Keratinocyte (primary cell): ENCODE results near the gene EHD3. TPM values are rescaled to one million over a fixed set of nuclear protein-coding genes. Genes with fewer than 3 reads are reported as not detected.

ENCODE experiments used
- DNase-seq: peaks from one replicate; pipeline ENCODE4 v3.0.0-alpha.2; 2011; ENCODE audit warnings: low read depth, missing footprints, low spot score
- FAIRE-seq: peaks from 2 replicates; lab custom pipeline; 2011; peaks lifted over from hg19 to GRCh38; lab: Jason Lieb, UNC
- H2AFZ ChIP-seq: 2 replicates; pipeline ENCODE4 v1.6.0; 2012; ENCODE audit warnings: low read length, control low read depth, inconsistent platforms; ENCODE audit not compliant: control insufficient read depth
- H3K27ac ChIP-seq: 2 replicates; pipeline ENCODE4 v1.5.1; 2011; ENCODE audit warnings: low read length; ENCODE audit not compliant: control insufficient read depth, insufficient read depth
- H3K27me3 ChIP-seq: 3 replicates; pipeline ENCODE4 v1.6.0; 2011; ENCODE audit warnings: low read length; ENCODE audit not compliant: control insufficient read depth, insufficient read depth; ENCODE audit errors: extremely low read depth
- H3K36me3 ChIP-seq, 2 experiments: 2 replicates in 1 of 2; 3 replicates in 1 of 2; pipeline ENCODE4 v1.5.1; 2011; ENCODE audit warnings: low read length in 2 of 2, mild to moderate bottlenecking in 1 of 2; ENCODE audit not compliant: control insufficient read depth in 2 of 2, insufficient read depth in 2 of 2; ENCODE audit errors: extremely low read depth in 1 of 2
- H3K4me1 ChIP-seq: 3 replicates; pipeline ENCODE4 v1.5.1; 2011; ENCODE audit warnings: low read length; ENCODE audit not compliant: control insufficient read depth, insufficient read depth; ENCODE audit errors: extremely low read depth
- H3K4me2 ChIP-seq: 3 replicates; pipeline ENCODE4 v1.6.0; 2011; ENCODE audit warnings: low read depth, low read length; ENCODE audit not compliant: control insufficient read depth, insufficient read depth; ENCODE audit errors: extremely low read depth
- H3K4me3 ChIP-seq, 3 experiments: fragments of 200-600 bp in 1 of 3; sonication (generic) in 1 of 3; 2 replicates in 2 of 3; 3 replicates in 1 of 3; pipeline ENCODE4 v1.5.1; 2011 to 2016; ENCODE audit warnings: low read length in 3 of 3, mild to moderate bottlenecking in 3 of 3, control low read depth in 2 of 3, inconsistent platforms in 1 of 3, low read depth in 1 of 3, mixed read lengths in 1 of 3, mixed run types in 1 of 3, moderate library complexity in 1 of 3; ENCODE audit not compliant: control insufficient read depth in 2 of 3, insufficient read depth in 2 of 3; ENCODE audit errors: extremely low read depth in 1 of 3
- H3K79me2 ChIP-seq: 2 replicates; pipeline ENCODE4 v1.6.0; 2012; ENCODE audit warnings: low read length; ENCODE audit not compliant: control insufficient read depth, insufficient read depth
- H3K9ac ChIP-seq: 3 replicates; pipeline ENCODE4 v1.6.0; 2011; ENCODE audit warnings: low read length; ENCODE audit not compliant: control insufficient read depth, insufficient read depth; ENCODE audit errors: extremely low read depth
- H3K9me1 ChIP-seq: 3 replicates; pipeline ENCODE4 v1.6.0; 2011; ENCODE audit warnings: low read length; ENCODE audit not compliant: control insufficient read depth, insufficient read depth; ENCODE audit errors: extremely low read depth
- H3K9me3 ChIP-seq: 2 replicates; pipeline ENCODE4 v1.5.1; 2012; ENCODE audit warnings: low read depth, low read length; ENCODE audit not compliant: control insufficient read depth
- H4K20me1 ChIP-seq: 3 replicates; pipeline ENCODE4 v1.6.0; 2011; ENCODE audit warnings: low read length; ENCODE audit not compliant: control insufficient read depth, insufficient read depth; ENCODE audit errors: extremely low read depth
- CTCF ChIP-seq, 3 experiments: IDR thresholded peaks in 1 of 3; conservative IDR thresholded peaks in 1 of 3; optimal IDR thresholded peaks in 1 of 3; 2 replicates in 2 of 3; 3 replicates in 1 of 3; pipeline versions ENCODE3 to v1.5.1; 2011; ENCODE audit warnings: low read length in 3 of 3, mild to moderate bottlenecking in 3 of 3, moderate library complexity in 2 of 3, control low read depth in 1 of 3, inconsistent platforms in 1 of 3; ENCODE audit not compliant: insufficient read depth in 2 of 3; ENCODE audit errors: extremely low read depth in 1 of 3
- EZH2 ChIP-seq: IDR thresholded peaks from one replicate; pipeline ENCODE4 v1.6.1; 2012; ENCODE audit warnings: inconsistent platforms, mild to moderate bottlenecking, low read length, moderate library complexity
- dilution Hi-C: fragments of 300-500 bp; cut with MboI; formaldehyde crosslinking; loops from one replicate; pipeline ENCODE4 v1.7.0; 2020; ENCODE audit warnings: low sequenced_read_pairs; ENCODE audit not compliant: extremely low pct_ligation_motif_present
- polyA plus RNA-seq, 5 experiments: library from polyadenylated mRNA; depleted of rRNA in 3 of 5; stranded (reverse) in 3 of 5; stranded (forward) in 1 of 5; unstranded in 1 of 5; fragments of >200 nt; gene quantifications; 1 replicate in 1 of 5; 2 replicates in 3 of 5; 3 replicates in 1 of 5; pipeline versions ENCODE4 v1.2.1 to v1.2.3, GENCODE V29; 2011 to 2012; ENCODE audit warnings: missing spikeins in 2 of 5, low read depth in 1 of 5, low replicate concordance in 1 of 5

EHD3 gene
- polyA plus RNA-seq, 1 donor (not counting 4 experiments of a cell fraction or from before 2014, with no cell fraction given): 5.1 TPM

DNA sequence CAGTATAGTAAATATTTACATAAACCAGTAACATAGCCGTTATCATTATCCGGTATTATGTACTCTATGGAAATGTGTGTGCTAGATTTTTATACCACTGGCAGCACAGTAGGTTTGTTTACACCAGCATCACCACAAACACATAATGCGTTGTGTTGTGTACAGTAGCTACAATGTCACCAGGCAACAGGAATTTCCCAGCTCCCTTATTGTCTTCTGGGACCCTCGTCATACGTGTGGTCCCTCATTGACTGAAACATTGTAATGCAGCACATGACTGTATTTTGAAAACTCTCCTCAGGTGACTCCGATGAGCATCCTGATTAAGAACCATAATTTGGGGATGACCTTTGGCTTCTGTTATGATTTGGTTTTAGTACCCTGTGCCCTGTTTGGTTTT is 31.3 kb downstream of the EHD3 start:
- H3K9me1 ChIP-seq: no peaks in the 10 kb centered on the region
- no peaks in the 10 kb centered on the region for H3K27me3 ChIP-seq
- no peaks in the 10 kb centered on the region for H3K9me3 ChIP-seq
- no peak overlapping the region for H3K27ac ChIP-seq
- H3K9ac ChIP-seq: no peak overlapping the region
- dilution Hi-C loops: no loop called here
- no peak for TF ChIP-seq CTCF (optimal IDR thresholded peaks at IDR 0.05 in 1 of 3, IDR thresholded peaks at IDR 0.05 in 1 of 3, conservative IDR thresholded peaks at IDR 0.05 in 1 of 3; ENCODE audit: extremely low read depth in 1 of 3, insufficient read depth in 2 of 3, low read length in 3 of 3)
- TF ChIP-seq EZH2: no peak
- no peaks in the 10 kb centered on the region for H3K79me2 ChIP-seq
- H3K4me2 ChIP-seq: no peak overlapping the region
- no peak for DNase-seq
- no peaks in the 10 kb centered on the region for H3K4me1 ChIP-seq
- H3K36me3 ChIP-seq: peaks cover 0 to 1% of the 10 kb centered on the region in 2 experiments
- no peak for FAIRE-seq
- no peaks in the 10 kb centered on the region for H4K20me1 ChIP-seq
- H3K4me3 ChIP-seq: no peak overlapping the region
- H2AFZ ChIP-seq: no peak overlapping the region

- DNase-seq: no peak
- Histone ChIP-seq H3K4me1 (no peaks in the 10 kb centered on the region), H3K4me3 (no peak overlapping the region), H4K20me1 (no peaks in the 10 kb centered on the region), H3K79me2 (no peaks in the 10 kb centered on the region), H3K9ac (no peak overlapping the region), H3K9me3 (no peaks in the 10 kb centered on the region), H3K27ac (no peak overlapping the region), H3K27me3 (no peaks in the 10 kb centered on the region), H3K36me3 (peaks cover 0 to 1% of the 10 kb centered on the region in 2 experiments), H3K4me2 (no peak overlapping the region), H2AFZ (no peak overlapping the region), H3K9me1 (no peaks in the 10 kb centered on the region)
- TF ChIP-seq EZH2 (no peak), CTCF (optimal IDR thresholded peaks at IDR 0.05 in 1 of 3, IDR thresholded peaks at IDR 0.05 in 1 of 3, conservative IDR thresholded peaks at IDR 0.05 in 1 of 3; ENCODE audit: extremely low read depth in 1 of 3, insufficient read depth in 2 of 3, low read length in 3 of 3) (no peak)
- no peak for FAIRE-seq
- dilution Hi-C loops: no loop called here
Measured at GRCh38 chr2:31266804-31267203, 32.9 kb downstream of the EHD3 start.
